ENCODE measurements around the gene ATP6V1E1.
"Not testable (repeated sequence)": the region's sequence is repeated elsewhere in the genome, so short reads cannot be mapped to it uniquely, and the experiment has no call there.

Gene ATP6V1E1

GRCh38 chr22:17628406-17629172, at the start of gene ATP6V1E1:
Gene ATP6V1E1, minus strand, starts transcription at chr22:17628749. Its CDS starts 114 bp downstream, at chr22:17628635.
- peak; percentile 96 for DNase-seq

GRCh38 chr22:17675584-17675983, 47.0 kb upstream of the ATP6V1E1 start:
- DNase-seq: peak; percentile 54

- no peak for DNase-seq
Measured at GRCh38 chr22:17674152-17674551, 45.6 kb upstream of the ATP6V1E1 start.

- no peak for DNase-seq
Measured at GRCh38 chr22:17672417-17672991, 44.0 kb upstream of the ATP6V1E1 start.

GRCh38 chr22:17671521-17672092, 43.1 kb upstream of the ATP6V1E1 start:
- DNase-seq: not testable (repeated sequence)

- no peak for DNase-seq
Measured at GRCh38 chr22:17665854-17666253, 37.3 kb upstream of the ATP6V1E1 start.

- DNase-seq: no peak
Measured at GRCh38 chr22:17665248-17665647, 36.7 kb upstream of the ATP6V1E1 start.

GRCh38 chr22:17664414-17665055, 36.0 kb upstream of the ATP6V1E1 start:
- DNase-seq: no peak

- no peak for DNase-seq
Measured at GRCh38 chr22:17656870-17657395, 28.4 kb upstream of the ATP6V1E1 start.

GRCh38 chr22:17655289-17655688, 26.7 kb upstream of the ATP6V1E1 start:
- peak; percentile 75 for DNase-seq

- DNase-seq: peak; percentile 32
Measured at GRCh38 chr22:17648569-17648968, 20.0 kb upstream of the ATP6V1E1 start.

GRCh38 chr22:17647991-17648390, 19.4 kb upstream of the ATP6V1E1 start:
- DNase-seq: peak; percentile 74

GRCh38 chr22:17647452-17647851, 18.9 kb upstream of the ATP6V1E1 start:
- no peak for DNase-seq

GRCh38 chr22:17642357-17642756, 13.8 kb upstream of the ATP6V1E1 start:
- not testable (repeated sequence) for DNase-seq

GRCh38 chr22:17641269-17641668, 12.7 kb upstream of the ATP6V1E1 start:
- no peak for DNase-seq

- DNase-seq: no peak
Measured at GRCh38 chr22:17639247-17639741, 10.7 kb upstream of the ATP6V1E1 start.

GRCh38 chr22:17638432-17639246, 10.1 kb upstream of the ATP6V1E1 start, which contains the start of gene BCL2L13:
Gene BCL2L13, plus strand, starts transcription at chr22:17638757. Its CDS starts 16,955 bp downstream, at chr22:17655712.
- peak; percentile 91 for DNase-seq

GRCh38 chr22:17638182-17638431, 9.6 kb upstream of the ATP6V1E1 start:
- no peak for DNase-seq

- peak; percentile 43 for DNase-seq
Measured at GRCh38 chr22:17637490-17638181, 9.1 kb upstream of the ATP6V1E1 start.

- not testable (repeated sequence) for DNase-seq
Measured at GRCh38 chr22:17636850-17637249, 8.3 kb upstream of the ATP6V1E1 start.

- no peak for DNase-seq
Measured at GRCh38 chr22:17634696-17635095, 6.1 kb upstream of the ATP6V1E1 start.

- no peak for DNase-seq
Measured at GRCh38 chr22:17633998-17634323, 5.4 kb upstream of the ATP6V1E1 start.

Measured in MV-4-11 (cell line).